DND-41 (cell line): Measurements from ENCODE around the gene RPS18.
"Not testable (repeated sequence)": the region's sequence is repeated elsewhere in the genome, so short reads cannot be mapped to it uniquely, and the experiment has no call there.

Experiments
- ATAC-seq: fragments of 200-7000 bp; cut with Tn5 transposase; 3 replicates; pipeline ENCODE4 v1.9.1; 2021; ENCODE audit warnings: low read depth; ENCODE audit not compliant: insufficient read depth
- DNase-seq: peaks from one replicate; pipeline ENCODE4 v3.0.0-alpha.2; 2020
- H2AFZ ChIP-seq: 2 replicates; pipeline ENCODE4 v1.6.0; 2012; ENCODE audit warnings: low read depth, low read length
- H3K27ac ChIP-seq: 2 replicates; pipeline ENCODE4 v1.5.1; 2012; ENCODE audit warnings: low read length, inconsistent platforms
- H3K27me3 ChIP-seq: fragments of 200-600 bp; sonication (generic); 2 replicates; pipeline ENCODE4 v1.6.0; 2012; ENCODE audit warnings: low read length, mild to moderate bottlenecking, inconsistent platforms; ENCODE audit not compliant: insufficient read depth, poor library complexity
- H3K36me3 ChIP-seq: 2 replicates; pipeline ENCODE4 v1.5.1; 2012; ENCODE audit warnings: low read length, inconsistent platforms; ENCODE audit not compliant: insufficient read depth
- H3K4me1 ChIP-seq: 2 replicates; pipeline ENCODE4 v1.5.1; 2012; ENCODE audit warnings: mild to moderate bottlenecking, low read length; ENCODE audit not compliant: insufficient read depth
- H3K4me2 ChIP-seq: 2 replicates; pipeline ENCODE4 v1.6.0; 2012; ENCODE audit warnings: mild to moderate bottlenecking, moderate library complexity, low read length, inconsistent platforms; ENCODE audit not compliant: insufficient read depth
- H3K4me3 ChIP-seq, 2 experiments: fragments of 200-600 bp in 1 of 2; shearing (Covaris generic) in 1 of 2; 2 replicates each; pipeline ENCODE4 v1.5.1; 2012 to 2016; ENCODE audit warnings: inconsistent platforms in 2 of 2, low read length in 2 of 2, mild to moderate bottlenecking in 2 of 2, low read depth in 1 of 2, moderate library complexity in 1 of 2
- H3K79me2 ChIP-seq: 2 replicates; pipeline ENCODE4 v1.6.0; 2012; ENCODE audit warnings: low read length, inconsistent platforms; ENCODE audit not compliant: insufficient read depth
- H3K9ac ChIP-seq: 2 replicates; pipeline ENCODE4 v1.6.0; 2012; ENCODE audit warnings: low read depth, mild to moderate bottlenecking, inconsistent platforms, low read length, moderate library complexity
- H3K9me3 ChIP-seq: 2 replicates; pipeline ENCODE4 v1.5.1; 2012; ENCODE audit warnings: low read length, moderate library complexity, mild to moderate bottlenecking, inconsistent platforms; ENCODE audit not compliant: insufficient read depth, severe bottlenecking
- H4K20me1 ChIP-seq: 2 replicates; pipeline ENCODE4 v1.6.0; 2012; ENCODE audit warnings: low read length; ENCODE audit not compliant: insufficient read depth
- EZH2 ChIP-seq: IDR thresholded peaks from 3 replicates; pipeline ENCODE4 v1.6.1; 2012; ENCODE audit warnings: borderline replicate concordance, low read depth, mild to moderate bottlenecking, moderate library complexity, low read length, inconsistent platforms; ENCODE audit not compliant: severe bottlenecking
- TF ChIP-seq, protein P1 (sequence below): IDR thresholded peaks from 2 replicates; pipeline ENCODE4 v1.5.1; 2012; ENCODE audit warnings: borderline replicate concordance, low read length, moderate library complexity, mild to moderate bottlenecking; ENCODE audit not compliant: poor library complexity, severe bottlenecking; ENCODE audit errors: extremely low read depth

RPS18 gene

DNA sequence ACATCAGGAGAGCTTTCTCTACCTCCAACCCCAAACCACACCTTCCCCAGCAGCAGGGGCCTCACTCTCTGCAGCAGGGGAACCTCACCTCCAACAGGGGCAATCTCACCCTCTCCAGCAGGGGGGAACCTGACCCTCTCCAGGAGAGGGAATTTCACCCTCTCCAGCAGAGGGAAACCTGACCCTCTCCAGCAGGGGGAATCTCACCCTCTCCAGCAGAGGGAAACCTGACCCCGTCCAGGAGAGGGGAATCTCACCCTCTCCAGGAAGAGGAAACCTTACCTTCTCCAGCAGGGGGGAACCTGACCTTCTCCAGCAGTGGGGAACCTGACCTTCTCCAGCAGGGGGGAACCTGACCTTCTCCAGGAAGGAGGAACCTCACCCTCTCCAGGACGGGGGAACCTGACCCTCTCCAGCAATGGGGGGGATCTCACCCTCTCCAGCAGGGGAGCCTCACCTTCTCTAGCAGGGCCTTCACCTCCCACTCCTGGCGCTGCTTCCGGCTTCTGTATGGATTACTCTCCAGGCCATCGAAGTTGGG is 8.2 kb downstream of the RPS18 start:
- Histone ChIP-seq H3K9me3 (no peaks in the 10 kb centered on the region), H3K4me2 (no peak overlapping the region), H3K79me2 (peaks cover 15% of the 10 kb centered on the region), H3K27ac (no peak overlapping the region), H4K20me1 (peaks cover 23% of the 10 kb centered on the region), H3K4me3 (no peak overlapping the region), H2AFZ (no peak overlapping the region), H3K9ac (no peak overlapping the region), H3K4me1 (peaks cover 32% of the 10 kb centered on the region), H3K36me3 (peaks cover 84% of the 10 kb centered on the region), H3K27me3 (no peaks in the 10 kb centered on the region)
- peak; percentile 38 for DNase-seq
- peak; percentile 9; the same call in 1 of the 3 replicates for ATAC-seq
- TF ChIP-seq EZH2 = no peak
- TF ChIP-seq, protein P1, sequence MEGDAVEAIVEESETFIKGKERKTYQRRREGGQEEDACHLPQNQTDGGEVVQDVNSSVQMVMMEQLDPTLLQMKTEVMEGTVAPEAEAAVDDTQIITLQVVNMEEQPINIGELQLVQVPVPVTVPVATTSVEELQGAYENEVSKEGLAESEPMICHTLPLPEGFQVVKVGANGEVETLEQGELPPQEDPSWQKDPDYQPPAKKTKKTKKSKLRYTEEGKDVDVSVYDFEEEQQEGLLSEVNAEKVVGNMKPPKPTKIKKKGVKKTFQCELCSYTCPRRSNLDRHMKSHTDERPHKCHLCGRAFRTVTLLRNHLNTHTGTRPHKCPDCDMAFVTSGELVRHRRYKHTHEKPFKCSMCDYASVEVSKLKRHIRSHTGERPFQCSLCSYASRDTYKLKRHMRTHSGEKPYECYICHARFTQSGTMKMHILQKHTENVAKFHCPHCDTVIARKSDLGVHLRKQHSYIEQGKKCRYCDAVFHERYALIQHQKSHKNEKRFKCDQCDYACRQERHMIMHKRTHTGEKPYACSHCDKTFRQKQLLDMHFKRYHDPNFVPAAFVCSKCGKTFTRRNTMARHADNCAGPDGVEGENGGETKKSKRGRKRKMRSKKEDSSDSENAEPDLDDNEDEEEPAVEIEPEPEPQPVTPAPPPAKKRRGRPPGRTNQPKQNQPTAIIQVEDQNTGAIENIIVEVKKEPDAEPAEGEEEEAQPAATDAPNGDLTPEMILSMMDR = peak; percentile 62

DNA sequence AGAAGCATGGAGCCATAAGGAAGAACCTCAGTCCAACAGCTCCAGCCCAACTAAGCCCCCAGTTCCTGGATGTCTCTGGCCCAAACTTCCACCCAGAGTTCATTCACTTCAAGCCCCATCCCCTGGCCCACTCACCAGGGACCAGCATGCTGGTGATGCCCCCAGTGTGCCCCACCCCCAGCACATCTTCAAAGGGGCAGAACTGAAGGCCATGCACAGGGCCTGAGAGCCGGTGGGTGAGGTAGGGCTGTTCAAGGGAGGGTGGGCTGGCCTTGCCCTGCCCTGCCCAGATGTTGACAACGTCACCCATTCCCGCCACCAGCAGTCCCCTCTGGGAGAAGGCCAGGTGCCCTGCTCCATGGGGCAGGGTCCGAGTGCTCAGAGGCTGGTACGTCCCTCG is 8.7 kb downstream of the RPS18 start:
- peaks cover 27% of the 10 kb centered on the region for H3K4me1 ChIP-seq
- H3K9me3 ChIP-seq = no peaks in the 10 kb centered on the region
- peaks cover 21% of the 10 kb centered on the region for H4K20me1 ChIP-seq
- peaks cover 79% of the 10 kb centered on the region for H3K36me3 ChIP-seq
- H3K27ac ChIP-seq = no peak overlapping the region
- no peak for TF ChIP-seq EZH2
- TF ChIP-seq, protein P1 = no peak
- ATAC-seq = no peak
- H3K4me2 ChIP-seq = no peak overlapping the region
- H3K4me3 ChIP-seq = no peak overlapping the region
- DNase-seq = no peak
- no peak overlapping the region for H3K9ac ChIP-seq
- peaks cover 10% of the 10 kb centered on the region for H3K79me2 ChIP-seq
- H3K27me3 ChIP-seq = no peaks in the 10 kb centered on the region
- H2AFZ ChIP-seq = no peak overlapping the region

DNA sequence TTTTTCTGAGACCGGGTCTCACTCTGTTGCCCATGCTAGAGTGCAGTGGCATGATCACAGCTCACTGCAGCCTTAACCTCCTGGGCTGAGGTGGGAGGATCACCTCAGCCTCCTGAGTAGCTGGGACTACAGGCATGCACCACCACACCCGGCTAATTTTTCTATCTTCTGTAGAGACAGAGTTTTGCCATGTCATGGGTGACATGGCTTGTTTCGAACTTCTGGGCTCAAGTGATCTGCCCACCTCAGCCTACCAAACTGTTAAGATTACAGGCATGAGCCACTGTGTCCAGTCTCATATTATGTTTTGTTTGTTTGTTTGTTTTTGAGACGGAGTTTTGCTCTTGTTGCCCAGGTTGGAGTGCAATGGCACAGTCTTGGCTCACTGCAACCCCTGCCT is 13.3 kb downstream of the RPS18 start:
- H3K9me3 ChIP-seq, H3K4me2 ChIP-seq, H3K27me3 ChIP-seq, H3K4me3 ChIP-seq, ATAC-seq, H2AFZ ChIP-seq, H3K27ac ChIP-seq, H3K9ac ChIP-seq, DNase-seq, H4K20me1 ChIP-seq: not testable (repeated sequence)
- peaks cover 65% of the 10 kb centered on the region for H3K36me3 ChIP-seq
- H3K4me1 ChIP-seq = peaks cover 22% of the 10 kb centered on the region
- H3K79me2 ChIP-seq = peaks cover 29% of the 10 kb centered on the region

DNA sequence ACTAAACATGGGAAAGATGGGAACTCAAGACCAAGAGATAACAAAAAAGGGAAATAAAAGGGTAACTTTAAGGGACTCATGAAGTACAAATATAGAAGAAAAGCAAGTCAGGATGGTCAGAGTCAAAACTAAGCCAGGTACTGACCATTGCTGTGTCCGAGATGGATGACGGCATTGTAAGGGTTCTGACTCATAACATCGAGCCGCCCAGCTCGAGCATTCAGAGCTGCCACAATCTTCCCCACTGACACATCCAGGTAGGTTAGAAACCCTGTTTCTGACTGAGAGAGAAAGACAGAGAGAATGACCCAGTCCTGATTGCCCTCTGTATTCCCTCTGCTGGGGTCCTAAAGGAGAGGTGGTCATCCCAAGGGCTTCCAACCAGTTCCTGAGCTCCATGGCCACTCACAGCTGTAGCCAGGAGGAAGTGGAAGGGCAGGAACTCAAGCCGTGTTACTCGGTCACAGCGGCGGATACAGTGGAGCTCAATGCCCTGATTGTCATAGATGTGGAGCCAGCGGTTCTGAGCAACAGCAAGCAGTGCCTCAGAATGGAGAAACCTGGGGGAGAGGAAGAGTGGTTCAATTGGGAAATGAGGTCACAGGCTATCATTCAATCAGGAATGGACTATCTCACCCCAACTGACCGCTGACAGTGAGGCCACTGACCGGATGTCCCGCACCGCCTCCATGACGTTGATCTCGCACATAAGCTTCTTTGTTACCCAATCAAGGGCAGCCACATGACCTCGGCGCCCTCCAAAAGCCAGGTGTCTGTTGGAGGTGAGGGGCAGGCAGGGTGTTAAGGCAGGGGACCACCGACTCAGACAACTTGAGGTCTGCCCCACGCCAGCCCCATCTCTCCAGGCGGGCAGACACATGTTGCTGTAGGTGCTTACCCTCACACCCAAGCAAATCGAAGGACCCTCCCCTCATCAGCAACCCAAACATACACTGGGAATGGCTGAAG is 15.4 kb downstream of the RPS18 start:
- no peaks in the 10 kb centered on the region for H4K20me1 ChIP-seq
- no peak for ATAC-seq
- H3K79me2 ChIP-seq = peaks cover 43% of the 10 kb centered on the region
- peaks cover 35% of the 10 kb centered on the region for H3K4me1 ChIP-seq
- H3K4me2 ChIP-seq = peak overlapping the region; percentile 91; the same call in 1 of the 2 replicates
- TF ChIP-seq EZH2 = no peak
- TF ChIP-seq, protein P1 = no peak
- DNase-seq = no peak
- H3K27ac ChIP-seq = no peak overlapping the region
- no peak overlapping the region; a peak in 1 of 4 replicates for H3K4me3 ChIP-seq
- no peak overlapping the region for H3K9ac ChIP-seq
- H2AFZ ChIP-seq = no peak overlapping the region
- no peaks in the 10 kb centered on the region for H3K27me3 ChIP-seq
- peaks cover 66% of the 10 kb centered on the region for H3K36me3 ChIP-seq
- H3K9me3 ChIP-seq = no peaks in the 10 kb centered on the region
